SU-DHL-6 (cell line): ENCODE measurements around the gene RPL41.

Source experiments
- CTCF ChIP-seq: fragments of 200-600 bp; sonication (generic); IDR thresholded peaks from one replicate; pipeline ENCODE4 v1.5.1; 2017; ENCODE audit warnings: antibody characterized with exemption, mild to moderate bottlenecking, low read length, moderate library complexity; ENCODE audit not compliant: insufficient read depth, poor library complexity, severe bottlenecking
- EZH2phosphoT487 ChIP-seq: fragments of 200-600 bp; sonication (generic), shearing (Covaris generic); conservative IDR thresholded peaks from 2 replicates; pipeline ENCODE4 v1.6.1; 2018; ENCODE audit warnings: mild to moderate bottlenecking, antibody characterized with exemption, low read length, moderate library complexity, mixed read lengths

- TF ChIP-seq CTCF (no peak), EZH2phosphoT487 (no peak)
Measured at GRCh38 chr12:56155256-56155845, 38.9 kb downstream of the RPL41 start.
